ENCODE data around the gene ZCCHC12.

GRCh38 chrX:118862091-118862490 lies 38.5 kb downstream of the ZCCHC12 start:
- TF ChIP-seq CTCF (IDR thresholded peaks at IDR 0.05; ENCODE audit: borderline replicate concordance, extremely low read depth, low read length, poor library complexity, severe bottlenecking), result no peak
- TF ChIP-seq EZH2 (IDR thresholded peaks at IDR 0.05; ENCODE audit: borderline replicate concordance, low read depth, low read length, severe bottlenecking), result no peak
